Breast epithelium (tissue), 4 donors: ENCODE data around the gene ELOVL7. TPM values are rescaled to one million over a fixed set of nuclear protein-coding genes. Genes with fewer than 3 reads are reported as not detected.
"Not testable (repeated sequence)": the region's sequence is repeated elsewhere in the genome, so short reads cannot be mapped to it uniquely, and the experiment has no call there.

Experiments
- DNase-seq, 2 donors: peaks; one replicate each; pipeline ENCODE4 v3.0.0-alpha.2; 2019; ENCODE audit warnings: low spot score in 2 of 2
- H3K27ac ChIP-seq, 2 donors: fragments of 200-600 bp; sonication (generic) in 1 of 2; one replicate each; pipeline ENCODE4 v1.5.1; 2016 to 2019; ENCODE audit warnings: mild to moderate bottlenecking in 1 of 2
- H3K27me3 ChIP-seq, 2 donors: fragments of 200-600 bp; sonication (generic) in 1 of 2; one replicate each; pipeline versions ENCODE4 v1.5.1 to v1.6.0; 2017 to 2019; ENCODE audit warnings: control low read depth in 1 of 2, mild to moderate bottlenecking in 1 of 2
- H3K36me3 ChIP-seq: fragments of 200-600 bp; one replicate; pipeline ENCODE4 v1.5.1; 2019
- H3K4me1 ChIP-seq, 2 donors: fragments of 200-600 bp; sonication (generic); one replicate each; pipeline ENCODE4 v1.5.1; 2016 to 2019; ENCODE audit warnings: control low read depth in 1 of 2
- H3K4me3 ChIP-seq, 3 donors: fragments of 200-600 bp; sonication (generic); 1 replicate in 2 of 3; 2 replicates in 1 of 3; pipeline ENCODE4 v1.5.1; 2016 to 2019; ENCODE audit warnings: mild to moderate bottlenecking in 3 of 3, moderate library complexity in 2 of 3
- H3K9me3 ChIP-seq, 2 donors: fragments of 200-600 bp; sonication (generic) in 1 of 2; one replicate each; pipeline ENCODE4 v1.5.1; 2016 to 2019; ENCODE audit warnings: control low read depth in 1 of 2
- POLR2A ChIP-seq: fragments of 450-650 bp; IDR thresholded peaks from one replicate; pipeline ENCODE4 v1.6.1; 2016; ENCODE audit warnings: antibody characterized with exemption, mild to moderate bottlenecking, moderate library complexity
- POLR2AphosphoS5 ChIP-seq, 3 donors: sonication (generic); formaldehyde crosslinking; IDR thresholded peaks; one replicate each; pipeline ENCODE4 v1.6.1; 2017; ENCODE audit warnings: antibody characterized with exemption in 3 of 3
- intact Hi-C: fragments of 100-400 bp; cut with DNase I; formaldehyde crosslinking; loops from one replicate; pipeline ENCODE4 v1.15.1; 2023; ENCODE audit warnings: low total_unique reads
- total RNA-seq, 3 donors: library from RNA; depleted of rRNA; stranded (reverse); fragments of >200 nt; gene quantifications; one replicate each; pipeline ENCODE4 v1.1.0, GENCODE V29; 2016
- TF ChIP-seq, protein P1 (sequence below), 3 donors: fragments of 450-650 bp; IDR thresholded peaks; one replicate each; pipeline ENCODE4 v1.5.1; 2016 to 2017; ENCODE audit warnings: antibody characterized with exemption in 3 of 3, mild to moderate bottlenecking in 3 of 3, moderate library complexity in 3 of 3

The ELOVL7 gene
- total RNA-seq, 3 donors from 2014 or later, result 3.9 to 7.5 (median 6.1) TPM

DNA sequence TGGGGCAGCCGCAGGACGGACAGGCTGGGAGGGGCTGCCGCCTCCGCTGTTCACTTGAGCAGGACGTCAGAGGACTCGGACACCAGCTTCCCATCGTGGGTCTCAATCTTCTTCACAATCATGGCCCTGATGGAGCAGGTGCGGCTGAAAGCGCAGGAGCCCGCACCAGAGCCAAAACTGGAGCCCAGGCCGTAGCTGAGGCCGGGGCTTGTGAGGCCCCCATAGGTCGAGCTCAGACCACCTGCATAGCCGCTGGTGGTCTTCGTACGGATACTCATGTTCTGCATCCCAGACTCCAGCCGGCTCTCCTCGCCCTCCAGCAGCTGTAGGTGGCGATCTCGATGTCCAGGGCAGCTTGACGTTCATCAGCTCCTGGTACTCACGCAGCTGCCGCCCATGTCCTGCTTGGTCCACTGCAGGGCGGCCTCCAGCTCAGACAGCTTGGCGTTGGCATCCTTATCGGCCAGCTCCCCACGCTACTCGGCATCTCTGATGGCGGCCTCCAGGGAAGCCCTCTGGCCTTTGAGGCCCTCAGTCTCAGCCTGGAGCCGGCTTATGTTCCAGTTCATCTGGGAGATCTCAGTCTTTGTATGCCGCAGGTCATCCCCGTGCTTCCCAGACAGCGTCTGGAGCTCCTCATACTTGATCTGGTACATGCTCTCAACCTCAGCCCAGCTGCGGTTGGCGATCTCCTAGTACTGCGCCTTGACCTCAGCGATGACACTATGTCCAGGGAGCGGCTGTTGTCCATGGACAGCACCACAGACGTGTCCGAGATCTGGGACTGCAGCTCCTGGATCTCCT is 100.4 kb downstream of the ELOVL7 start:
- Histone ChIP-seq H3K4me3 (no peak overlapping the region), H3K27ac (no peak overlapping the region), H3K4me1 (no peaks in the 10 kb centered on the region), H3K36me3 (no peaks in the 10 kb centered on the region), H3K9me3 (peaks cover 7 to 10% of the 10 kb centered on the region in 2 donors), H3K27me3 (no peaks in the 10 kb centered on the region)
- intact Hi-C loops, result no loop called here
- TF ChIP-seq POLR2A (no peak), POLR2AphosphoS5 (IDR thresholded peaks at IDR 0.05) (no peak)
- TF ChIP-seq, protein P1, sequence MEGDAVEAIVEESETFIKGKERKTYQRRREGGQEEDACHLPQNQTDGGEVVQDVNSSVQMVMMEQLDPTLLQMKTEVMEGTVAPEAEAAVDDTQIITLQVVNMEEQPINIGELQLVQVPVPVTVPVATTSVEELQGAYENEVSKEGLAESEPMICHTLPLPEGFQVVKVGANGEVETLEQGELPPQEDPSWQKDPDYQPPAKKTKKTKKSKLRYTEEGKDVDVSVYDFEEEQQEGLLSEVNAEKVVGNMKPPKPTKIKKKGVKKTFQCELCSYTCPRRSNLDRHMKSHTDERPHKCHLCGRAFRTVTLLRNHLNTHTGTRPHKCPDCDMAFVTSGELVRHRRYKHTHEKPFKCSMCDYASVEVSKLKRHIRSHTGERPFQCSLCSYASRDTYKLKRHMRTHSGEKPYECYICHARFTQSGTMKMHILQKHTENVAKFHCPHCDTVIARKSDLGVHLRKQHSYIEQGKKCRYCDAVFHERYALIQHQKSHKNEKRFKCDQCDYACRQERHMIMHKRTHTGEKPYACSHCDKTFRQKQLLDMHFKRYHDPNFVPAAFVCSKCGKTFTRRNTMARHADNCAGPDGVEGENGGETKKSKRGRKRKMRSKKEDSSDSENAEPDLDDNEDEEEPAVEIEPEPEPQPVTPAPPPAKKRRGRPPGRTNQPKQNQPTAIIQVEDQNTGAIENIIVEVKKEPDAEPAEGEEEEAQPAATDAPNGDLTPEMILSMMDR (IDR thresholded peaks at IDR 0.05), result no peak
- no peak for DNase-seq

GRCh38 chr5:60740322-60740721 is 103.7 kb downstream of the ELOVL7 start:
- no peak overlapping the region for H3K27ac ChIP-seq
- no peak for TF ChIP-seq POLR2A
- no peak for DNase-seq
- H3K4me3 ChIP-seq, result no peak overlapping the region
- H3K9me3 ChIP-seq, result peaks cover 7 to 10% of the 10 kb centered on the region in 2 donors
- H3K27me3 ChIP-seq, result no peaks in the 10 kb centered on the region
- H3K36me3 ChIP-seq, result no peaks in the 10 kb centered on the region
- intact Hi-C loops, result no loop called here
- no peaks in the 10 kb centered on the region for H3K4me1 ChIP-seq

- Histone ChIP-seq H3K27ac (no peak overlapping the region), H3K36me3 (no peaks in the 10 kb centered on the region), H3K9me3 (peaks cover 7 to 10% of the 10 kb centered on the region in 2 donors), H3K4me3 (no peak overlapping the region), H3K4me1 (no peaks in the 10 kb centered on the region), H3K27me3 (no peaks in the 10 kb centered on the region)
- no peak for DNase-seq
- intact Hi-C loops, result no loop called here
- TF ChIP-seq POLR2A, result no peak
- no peak for TF ChIP-seq POLR2AphosphoS5 (IDR thresholded peaks at IDR 0.05)
- TF ChIP-seq, protein P1 (IDR thresholded peaks at IDR 0.05), result no peak
Measured at GRCh38 chr5:60738933-60739332, 105.1 kb downstream of the ELOVL7 start.

GRCh38 chr5:60738461-60738860 is 105.6 kb downstream of the ELOVL7 start:
- H3K27me3 ChIP-seq, result no peaks in the 10 kb centered on the region
- no peak overlapping the region for H3K4me3 ChIP-seq
- peaks cover 7 to 10% of the 10 kb centered on the region in 2 donors for H3K9me3 ChIP-seq
- no peak overlapping the region for H3K27ac ChIP-seq
- DNase-seq, result no peak
- TF ChIP-seq POLR2A (no peak), POLR2AphosphoS5 (IDR thresholded peaks at IDR 0.05) (no peak)
- TF ChIP-seq, protein P1 (IDR thresholded peaks at IDR 0.05), result no peak
- H3K36me3 ChIP-seq, result no peaks in the 10 kb centered on the region
- H3K4me1 ChIP-seq, result no peaks in the 10 kb centered on the region
- intact Hi-C loops, result no loop called here

DNA sequence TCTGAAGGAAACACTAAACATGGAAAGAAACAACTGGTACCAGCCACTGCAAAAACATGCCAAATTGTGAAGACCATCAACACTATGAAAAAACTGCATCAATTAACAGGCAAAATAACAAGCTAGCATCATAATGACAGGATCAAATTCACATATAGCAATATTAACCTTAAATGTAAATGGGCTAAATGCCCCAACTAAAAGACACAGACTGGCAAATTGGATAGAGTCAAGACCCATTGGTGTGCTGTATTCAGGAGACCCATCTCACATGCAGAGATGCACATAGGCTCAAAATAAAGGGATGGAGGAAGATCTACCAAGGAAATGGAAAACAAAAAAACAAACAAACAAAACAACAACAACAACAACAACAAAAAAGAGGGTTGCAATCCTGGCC is 113.2 kb downstream of the ELOVL7 start:
- not testable (repeated sequence) for H3K27ac ChIP-seq, H3K27me3 ChIP-seq, H3K4me3 ChIP-seq, H3K9me3 ChIP-seq, H3K4me1 ChIP-seq, DNase-seq, H3K36me3 ChIP-seq
- intact Hi-C loops, result loop anchor here (5.0 kb wide), 1 partner anchor 494 kb away; no protein-coding TSS in a partner anchor

DNA sequence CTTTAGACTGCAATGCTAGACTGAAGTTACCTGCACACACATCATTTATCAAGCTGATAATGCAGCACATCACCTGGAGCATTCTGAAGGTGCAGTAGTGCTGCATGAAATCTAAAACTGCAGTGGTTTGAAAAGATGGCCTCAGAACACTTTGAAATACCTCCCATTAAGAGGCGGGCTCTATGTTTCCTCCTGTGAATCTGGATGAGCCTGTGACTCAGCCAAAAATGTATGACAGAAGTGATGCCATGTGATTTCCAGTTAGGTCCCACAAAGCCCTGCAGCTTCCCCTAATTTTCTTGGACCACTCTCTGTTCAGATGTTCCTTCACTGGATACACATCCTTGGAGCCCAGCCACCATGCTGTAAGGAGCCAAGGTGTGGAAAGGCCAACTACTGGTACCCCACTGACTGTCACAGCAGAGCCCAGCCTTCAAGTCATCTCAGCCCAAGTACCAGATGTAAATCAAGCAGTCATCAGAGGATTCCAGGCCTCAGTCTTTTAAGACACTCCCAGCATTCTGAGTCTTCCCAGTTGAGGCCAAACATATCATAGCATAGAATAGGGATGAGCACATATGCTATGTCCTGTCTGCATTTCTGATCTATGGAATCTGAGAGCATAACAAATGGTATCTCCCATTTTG is 116.9 kb downstream of the ELOVL7 start:
- Histone ChIP-seq H3K9me3 (no peaks in the 10 kb centered on the region), H3K27ac (no peak overlapping the region), H3K4me1 (no peaks in the 10 kb centered on the region), H3K4me3 (no peak overlapping the region), H3K27me3 (no peaks in the 10 kb centered on the region), H3K36me3 (no peaks in the 10 kb centered on the region)
- TF ChIP-seq POLR2A, result no peak
- no peak for TF ChIP-seq POLR2AphosphoS5 (IDR thresholded peaks at IDR 0.05)
- TF ChIP-seq, protein P1 (IDR thresholded peaks at IDR 0.05), result no peak
- DNase-seq, result no peak
- intact Hi-C loops, result no loop called here
